CD8-positive, alpha-beta memory T cell (primary cell): ENCODE measurements around the gene ZAR1. TPM values are rescaled to one million over a fixed set of nuclear protein-coding genes. Genes with fewer than 3 reads are reported as not detected.

Source experiments
- CTCF ChIA-PET: fragments of 350-600 bp; sonication (Branson Sonifier 250); formaldehyde crosslinking; loops from one replicate; lab custom pipeline; 2021; ENCODE audit warnings: antibody characterized with exemption; lab: Charles Lee
- POLR2A ChIA-PET: fragments of 350-600 bp; sonication (Branson Sonifier 250); formaldehyde crosslinking; loops from one replicate; lab custom pipeline; 2021; ENCODE audit warnings: antibody characterized with exemption; lab: Charles Lee
- DNase-seq, 5 donors: peaks; one replicate each; pipeline versions ENCODE4 v3.0.0 to v3.0.0-alpha.2; 2020 to 2022; ENCODE audit warnings: mixed read lengths in 1 of 5
- H3K27ac ChIP-seq: one replicate; pipeline ENCODE4 v1.7.0; 2013; ENCODE audit warnings: low read depth, mild to moderate bottlenecking, low read length, moderate library complexity
- H3K27me3 ChIP-seq: 2 replicates; pipeline ENCODE4 v1.7.0; 2013; ENCODE audit warnings: low read length, mild to moderate bottlenecking; ENCODE audit not compliant: insufficient read depth, poor library complexity, severe bottlenecking
- H3K36me3 ChIP-seq: 2 replicates; pipeline ENCODE4 v1.7.0; 2013; ENCODE audit warnings: mild to moderate bottlenecking, low read length, moderate library complexity; ENCODE audit not compliant: insufficient read depth
- H3K4me1 ChIP-seq: 2 replicates; pipeline ENCODE4 v1.7.0; 2013; ENCODE audit warnings: mild to moderate bottlenecking, low read length, moderate library complexity; ENCODE audit not compliant: insufficient read depth
- H3K4me3 ChIP-seq: 2 replicates; pipeline ENCODE4 v1.7.0; 2013; ENCODE audit warnings: mild to moderate bottlenecking, low read length
- H3K9me3 ChIP-seq: 2 replicates; pipeline ENCODE4 v1.7.0; 2013; ENCODE audit warnings: mild to moderate bottlenecking, low read length
- H3K27ac Mint-ChIP-seq, 8 donors: one replicate each; pipeline ENCODE4 v1.8.0; 2020 to 2021; ENCODE audit warnings: mixed read lengths in 8 of 8, mild to moderate bottlenecking in 6 of 8, inconsistent platforms in 3 of 8, moderate library complexity in 3 of 8
- H3K27me3 Mint-ChIP-seq, 2 donors: one replicate each; pipeline ENCODE4 v1.8.0; 2020 to 2021; ENCODE audit warnings: mixed read lengths in 2 of 2, mild to moderate bottlenecking in 1 of 2, moderate library complexity in 1 of 2
- H3K36me3 Mint-ChIP-seq, 3 donors: one replicate each; pipeline ENCODE4 v1.8.0; 2020 to 2021; ENCODE audit warnings: mixed read lengths in 3 of 3, inconsistent platforms in 1 of 3, mild to moderate bottlenecking in 1 of 3
- H3K4me1 Mint-ChIP-seq, 3 donors: one replicate each; pipeline ENCODE4 v1.8.0; 2020 to 2021; ENCODE audit warnings: mixed read lengths in 3 of 3, inconsistent platforms in 1 of 3, mild to moderate bottlenecking in 1 of 3
- H3K4me3 Mint-ChIP-seq, 7 donors: one replicate each; pipeline ENCODE4 v1.8.0; 2020 to 2021; ENCODE audit warnings: mixed read lengths in 7 of 7, mild to moderate bottlenecking in 6 of 7, moderate library complexity in 4 of 7, inconsistent platforms in 2 of 7
- H3K9me3 Mint-ChIP-seq, 5 donors: one replicate each; pipeline ENCODE4 v1.8.0; 2020 to 2022; ENCODE audit warnings: mixed read lengths in 5 of 5, mild to moderate bottlenecking in 3 of 5, moderate library complexity in 2 of 5, inconsistent platforms in 1 of 5
- polyA plus RNA-seq: library from polyadenylated mRNA; unstranded; fragments of 300-500 nt; fragmentation: Illumina TruSeq; gene quantifications from one replicate; pipeline ENCODE4 v1.2.3, GENCODE V29; 2021
- total RNA-seq, 2 experiments: library from RNA; stranded (reverse); gene quantifications; one replicate each; pipeline ENCODE4 v1.2.3, GENCODE V29; 2021

The ZAR1 gene
- total and polyA plus RNA-seq, 3 experiments from 2014 or later = not detected

- peak overlapping the region in 4 of 7 donors; percentile 0 to 54 (median 37) for H3K4me3 Mint-ChIP-seq
- no peak overlapping the region for H3K4me3 ChIP-seq
Measured at GRCh38 chr4:48491514-48492176, 1.6 kb downstream of the ZAR1 start.

GRCh38 chr4:48493452-48494100 lies 3.5 kb downstream of the ZAR1 start:
- POLR2A ChIA-PET = no interaction called here
- H3K27ac ChIP-seq = no peak overlapping the region
- H3K27me3 Mint-ChIP-seq = peaks cover 29 to 31% of the 10 kb centered on the region in 2 donors
- H3K36me3 ChIP-seq = peaks cover under 1% of the 10 kb centered on the region
- H3K4me1 Mint-ChIP-seq = peaks cover 0 to 8% (median 1%) of the 10 kb centered on the region in 3 donors
- no peaks in the 10 kb centered on the region for H3K9me3 Mint-ChIP-seq
- H3K4me3 ChIP-seq = no peak overlapping the region
- no peaks in the 10 kb centered on the region for H3K9me3 ChIP-seq
- H3K4me3 Mint-ChIP-seq = no peak overlapping the region
- CTCF ChIA-PET = no interaction called here
- peaks cover 7% of the 10 kb centered on the region for H3K27me3 ChIP-seq
- H3K36me3 Mint-ChIP-seq = peaks cover 0 to 12% (median under 1%) of the 10 kb centered on the region in 3 donors
- no peak for DNase-seq
- no peaks in the 10 kb centered on the region for H3K4me1 ChIP-seq
- H3K27ac Mint-ChIP-seq = no peak overlapping the region

More at GRCh38 chr4:48491514-48492176, 1.6 kb downstream of the ZAR1 start:
- peaks cover 0 to 3% (median 0%) of the 10 kb centered on the region in 5 donors for H3K9me3 Mint-ChIP-seq
- Histone ChIP-seq H3K9me3 (no peaks in the 10 kb centered on the region), H3K27me3 (peaks cover 7% of the 10 kb centered on the region), H3K4me1 (no peaks in the 10 kb centered on the region), H3K27ac (no peak overlapping the region), H3K36me3 (no peaks in the 10 kb centered on the region)
- H3K4me1 Mint-ChIP-seq = peaks cover 0 to 8% (median 1%) of the 10 kb centered on the region in 3 donors
- DNase-seq = no peak
- H3K27me3 Mint-ChIP-seq = peaks cover 42 to 47% of the 10 kb centered on the region in 2 donors
- H3K36me3 Mint-ChIP-seq = peaks cover 0 to 3% (median 0%) of the 10 kb centered on the region in 3 donors
- H3K27ac Mint-ChIP-seq = no peak overlapping the region
- ChIA-PET CTCF (no interaction called here), POLR2A (no interaction called here)

- peak overlapping the region in 1 of 8 donors; percentile 43 for H3K27ac Mint-ChIP-seq
- POLR2A ChIA-PET = no interaction called here
Measured at GRCh38 chr4:48495941-48496340, 5.9 kb downstream of the ZAR1 start.

DNA sequence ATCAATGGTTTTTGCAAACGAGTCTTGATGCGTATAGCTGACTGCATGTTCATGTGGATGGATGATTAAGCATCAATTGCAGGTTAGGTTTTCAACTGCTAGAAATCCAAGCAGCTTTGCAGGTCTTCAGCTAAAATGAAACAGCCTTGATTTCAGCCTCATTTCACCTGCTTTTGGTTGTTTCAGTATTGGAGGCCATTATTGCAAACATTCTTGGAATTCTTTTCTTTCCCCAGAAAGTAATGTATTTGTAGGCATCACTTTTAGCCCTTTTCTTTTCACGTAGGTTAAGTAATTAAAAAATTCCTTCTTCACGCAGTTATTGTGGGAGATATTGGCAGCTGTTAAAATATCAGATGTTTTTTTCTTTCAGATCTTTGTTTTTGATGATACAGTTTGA lies 8.8 kb downstream of the ZAR1 start:
- Mint-ChIP-seq H3K27ac (no peak overlapping the region), H3K4me1 (no peaks in the 10 kb centered on the region), H3K9me3 (no peaks in the 10 kb centered on the region), H3K36me3 (peaks cover 4 to 51% (median 13%) of the 10 kb centered on the region in 3 donors), H3K27me3 (peaks cover 0 to 3% of the 10 kb centered on the region in 2 donors), H3K4me3 (no peak overlapping the region)
- no peak for DNase-seq
- ChIA-PET POLR2A (no interaction called here), CTCF (no interaction called here)
- H3K36me3 ChIP-seq = peaks cover 8% of the 10 kb centered on the region
- no peak overlapping the region for H3K27ac ChIP-seq
- H3K9me3 ChIP-seq = no peaks in the 10 kb centered on the region
- H3K4me3 ChIP-seq = no peak overlapping the region
- no peaks in the 10 kb centered on the region for H3K27me3 ChIP-seq
- H3K4me1 ChIP-seq = no peaks in the 10 kb centered on the region

More at GRCh38 chr4:48495941-48496340, 5.9 kb downstream of the ZAR1 start:
- no peak overlapping the region for H3K4me3 ChIP-seq
- DNase-seq = no peak
- H3K27me3 ChIP-seq = no peaks in the 10 kb centered on the region
- peaks cover 15 to 16% of the 10 kb centered on the region in 2 donors for H3K27me3 Mint-ChIP-seq
- peaks cover 8% of the 10 kb centered on the region for H3K36me3 ChIP-seq
- H3K4me3 Mint-ChIP-seq = no peak overlapping the region
- no peak overlapping the region for H3K27ac ChIP-seq
- H3K4me1 ChIP-seq = no peaks in the 10 kb centered on the region
- H3K9me3 Mint-ChIP-seq = no peaks in the 10 kb centered on the region
- H3K36me3 Mint-ChIP-seq = peaks cover 1 to 33% (median 9%) of the 10 kb centered on the region in 3 donors
- H3K4me1 Mint-ChIP-seq = no peaks in the 10 kb centered on the region
- CTCF ChIA-PET = no interaction called here
- H3K9me3 ChIP-seq = no peaks in the 10 kb centered on the region

GRCh38 chr4:48499551-48500066 lies 9.6 kb downstream of the ZAR1 start:
- CTCF ChIA-PET = no interaction called here
- peaks cover 8% of the 10 kb centered on the region for H3K36me3 ChIP-seq
- no peaks in the 10 kb centered on the region for H3K4me1 Mint-ChIP-seq
- no peaks in the 10 kb centered on the region for H3K9me3 ChIP-seq
- POLR2A ChIA-PET = no interaction called here
- H3K4me3 ChIP-seq = no peak overlapping the region
- no peak for DNase-seq
- no peak overlapping the region for H3K27ac ChIP-seq
- H3K27me3 Mint-ChIP-seq = peaks cover 0 to under 1% of the 10 kb centered on the region in 2 donors
- no peaks in the 10 kb centered on the region for H3K9me3 Mint-ChIP-seq
- H3K4me1 ChIP-seq = no peaks in the 10 kb centered on the region
- peaks cover 4 to 57% (median 13%) of the 10 kb centered on the region in 3 donors for H3K36me3 Mint-ChIP-seq
- peak overlapping the region in 2 of 8 donors; percentile 32 to 56 for H3K27ac Mint-ChIP-seq
- no peaks in the 10 kb centered on the region for H3K27me3 ChIP-seq
- H3K4me3 Mint-ChIP-seq = no peak overlapping the region

DNA sequence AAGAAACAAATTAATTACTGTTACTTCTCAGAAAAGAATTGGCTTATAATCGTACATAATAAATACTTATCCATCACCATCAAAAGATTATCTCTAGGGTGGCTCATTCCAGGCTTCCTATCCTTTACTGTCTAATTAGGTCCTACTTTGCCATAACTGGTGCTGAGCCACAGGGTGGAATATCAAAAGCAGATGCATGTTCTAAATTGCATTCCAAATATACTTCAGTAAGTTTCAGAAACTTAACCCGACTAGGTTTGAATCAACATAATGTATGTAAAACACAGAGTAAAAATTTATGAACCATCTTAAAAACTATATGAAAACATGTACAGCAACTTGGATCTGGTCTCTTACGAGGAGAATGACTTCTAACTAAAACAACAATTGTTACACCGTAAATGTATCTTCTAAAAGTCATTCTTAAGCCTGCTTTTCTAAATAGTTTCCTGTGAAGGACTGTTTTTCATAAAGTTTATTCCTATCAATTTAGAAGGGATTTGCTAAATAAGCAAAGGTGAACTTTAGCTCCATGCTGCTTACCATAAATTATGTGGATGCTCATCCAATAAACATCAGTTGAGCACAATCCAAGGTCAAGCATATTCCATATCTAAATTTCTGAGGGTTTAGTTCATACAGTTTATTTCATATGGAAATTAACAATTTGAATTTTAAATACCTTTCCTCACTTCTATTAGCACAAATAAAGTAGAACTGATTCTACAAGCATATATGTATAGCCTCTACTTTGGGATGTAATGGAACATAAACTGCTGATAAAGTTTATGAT lies 13.4 kb downstream of the ZAR1 start:
- H3K27me3 Mint-ChIP-seq = no peaks in the 10 kb centered on the region
- Histone ChIP-seq H3K27ac (no peak overlapping the region), H3K9me3 (no peaks in the 10 kb centered on the region), H3K4me1 (no peaks in the 10 kb centered on the region), H3K4me3 (no peak overlapping the region), H3K27me3 (no peaks in the 10 kb centered on the region), H3K36me3 (peaks cover 13% of the 10 kb centered on the region)
- peaks cover 4 to 70% (median 23%) of the 10 kb centered on the region in 3 donors for H3K36me3 Mint-ChIP-seq
- DNase-seq = no peak
- H3K4me3 Mint-ChIP-seq = no peak overlapping the region
- peak overlapping the region in 2 of 8 donors; percentile 7 to 54 for H3K27ac Mint-ChIP-seq
- ChIA-PET POLR2A (no interaction called here), CTCF (no interaction called here)
- H3K9me3 Mint-ChIP-seq = no peaks in the 10 kb centered on the region
- no peaks in the 10 kb centered on the region for H3K4me1 Mint-ChIP-seq

DNA sequence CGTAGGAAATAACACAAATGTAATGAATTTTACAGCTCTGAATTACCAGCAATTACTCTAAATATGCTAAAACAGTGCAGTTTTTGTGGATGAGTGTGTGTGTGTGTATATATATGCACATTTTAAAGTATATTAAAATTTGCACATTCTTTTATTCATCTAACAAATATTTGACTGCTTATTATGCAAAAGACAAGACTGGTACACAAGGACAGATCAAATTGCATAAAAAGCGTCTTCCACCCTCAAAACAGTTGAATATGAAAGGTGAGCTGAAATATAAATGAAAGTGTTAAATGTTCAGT lies 13.9 kb downstream of the ZAR1 start:
- H3K4me1 Mint-ChIP-seq = no peaks in the 10 kb centered on the region
- no peaks in the 10 kb centered on the region for H3K9me3 Mint-ChIP-seq
- Histone ChIP-seq H3K36me3 (peaks cover 9% of the 10 kb centered on the region), H3K4me1 (no peaks in the 10 kb centered on the region), H3K4me3 (no peak overlapping the region), H3K27ac (no peak overlapping the region), H3K27me3 (no peaks in the 10 kb centered on the region), H3K9me3 (no peaks in the 10 kb centered on the region)
- ChIA-PET POLR2A (no interaction called here), CTCF (no interaction called here)
- DNase-seq = no peak
- H3K36me3 Mint-ChIP-seq = peaks cover 4 to 71% (median 19%) of the 10 kb centered on the region in 3 donors
- H3K4me3 Mint-ChIP-seq = no peak overlapping the region
- peak overlapping the region in 1 of 8 donors; percentile 22 for H3K27ac Mint-ChIP-seq
- H3K27me3 Mint-ChIP-seq = no peaks in the 10 kb centered on the region

DNA sequence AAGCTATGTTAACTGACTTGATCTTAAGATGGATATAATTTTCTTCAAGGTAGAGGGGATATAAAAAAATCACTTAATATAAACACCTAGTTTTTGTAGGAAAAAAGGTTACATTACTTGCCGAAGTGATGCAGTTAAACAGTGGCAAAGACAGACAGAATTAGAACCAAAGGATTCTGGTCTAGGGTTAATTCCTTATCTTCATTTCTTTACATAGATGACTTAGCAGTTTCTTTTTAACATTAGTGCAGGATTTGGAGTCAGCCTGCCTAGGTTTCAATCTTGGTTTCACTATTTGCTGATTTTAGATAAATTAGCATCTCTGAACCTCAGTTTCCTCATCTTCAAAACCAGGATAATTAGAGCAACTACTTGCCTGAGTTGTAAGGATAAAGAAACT lies 14.3 kb downstream of the ZAR1 start:
- no peak overlapping the region for H3K27ac ChIP-seq
- peaks cover 10% of the 10 kb centered on the region for H3K36me3 ChIP-seq
- no peaks in the 10 kb centered on the region for H3K4me1 ChIP-seq
- Mint-ChIP-seq H3K27me3 (no peaks in the 10 kb centered on the region), H3K4me1 (no peaks in the 10 kb centered on the region), H3K27ac (peak overlapping the region in 1 of 8 donors; percentile 22), H3K9me3 (no peaks in the 10 kb centered on the region), H3K36me3 (peaks cover 4 to 71% (median 17%) of the 10 kb centered on the region in 3 donors), H3K4me3 (no peak overlapping the region)
- CTCF ChIA-PET = no interaction called here
- no peaks in the 10 kb centered on the region for H3K27me3 ChIP-seq
- POLR2A ChIA-PET = no interaction called here
- H3K4me3 ChIP-seq = no peak overlapping the region
- DNase-seq = no peak
- no peaks in the 10 kb centered on the region for H3K9me3 ChIP-seq
